HFFc6 (cell line): ENCODE results near the gene RTKN2. TPM values are rescaled to one million over a fixed set of nuclear protein-coding genes. Genes with fewer than 3 reads are reported as not detected.

Experiments used
- DNase-seq: peaks from one replicate; pipeline ENCODE4 v3.0.0-alpha.2; 2018
- H3K27ac Mint-ChIP-seq: 2 replicates; pipeline ENCODE4 v1.8.0; 2020; ENCODE audit warnings: mild to moderate bottlenecking, mixed read lengths
- H3K27me3 Mint-ChIP-seq: 2 replicates; pipeline ENCODE4 v1.8.0; 2021; ENCODE audit warnings: mild to moderate bottlenecking, moderate library complexity, mixed read lengths; ENCODE audit not compliant: insufficient read depth
- H3K36me3 Mint-ChIP-seq: 2 replicates; pipeline ENCODE4 v1.8.0; 2021; ENCODE audit warnings: low read depth, mixed read lengths
- H3K4me1 Mint-ChIP-seq: 2 replicates; pipeline ENCODE4 v1.8.0; 2020; ENCODE audit warnings: low read depth, mixed read lengths
- H3K4me3 Mint-ChIP-seq: 2 replicates; pipeline ENCODE4 v1.8.0; 2020; ENCODE audit warnings: mild to moderate bottlenecking, moderate library complexity, mixed read lengths
- H3K9me3 Mint-ChIP-seq: 2 replicates; pipeline ENCODE4 v1.8.0; 2020; ENCODE audit warnings: mild to moderate bottlenecking, mixed read lengths
- CTCF ChIP-seq: fragments of 200-600 bp; sonication (generic); IDR thresholded peaks from 2 replicates; pipeline ENCODE4 v1.5.0; 2021; ENCODE audit warnings: antibody characterized with exemption, mild to moderate bottlenecking
- total RNA-seq, 6 experiments: library from RNA; stranded (reverse); fragmentation: NEBNext Ultra II Directional; extraction: Animal tissue kit (Norgen Biotek cat#: 25700); gene quantifications; 2 replicates in 1 of 6; 3 replicates in 5 of 6; pipeline ENCODE4 v1.2.3, GENCODE V29; 2021

The RTKN2 gene
- total RNA-seq, 6 experiments from 2014 or later = 2.9 to 5.5 (median 4.6) TPM

- Mint-ChIP-seq H3K9me3 (no peaks in the 10 kb centered on the region), H3K27me3 (no peaks in the 10 kb centered on the region), H3K4me1 (peaks cover 24% of the 10 kb centered on the region), H3K27ac (peak overlapping the region; percentile 16), H3K4me3 (no peak overlapping the region), H3K36me3 (no peaks in the 10 kb centered on the region)
- DNase-seq = peak; percentile 63
- TF ChIP-seq CTCF = no peak
These were observed 9.8 kb upstream of the RTKN2 start for GRCh38 chr10:62278441-62278910.

- peaks cover 24% of the 10 kb centered on the region for H3K4me1 Mint-ChIP-seq
- no peak for DNase-seq
- H3K9me3 Mint-ChIP-seq = no peaks in the 10 kb centered on the region
- H3K36me3 Mint-ChIP-seq = no peaks in the 10 kb centered on the region
- H3K4me3 Mint-ChIP-seq = no peak overlapping the region
- no peak for TF ChIP-seq CTCF
- H3K27ac Mint-ChIP-seq = no peak overlapping the region
- H3K27me3 Mint-ChIP-seq = no peaks in the 10 kb centered on the region; the same call in 1 of the 2 replicates
These were observed 9.3 kb upstream of the RTKN2 start for GRCh38 chr10:62277971-62278370.

- Mint-ChIP-seq H3K36me3 (no peaks in the 10 kb centered on the region), H3K27me3 (no peaks in the 10 kb centered on the region; the same call in 1 of the 2 replicates), H3K4me3 (no peak overlapping the region; the same call in 1 of the 2 replicates), H3K4me1 (peaks cover 48% of the 10 kb centered on the region), H3K9me3 (no peaks in the 10 kb centered on the region), H3K27ac (no peak overlapping the region)
- DNase-seq = no peak
- no peak for TF ChIP-seq CTCF
These were observed 1.4 kb upstream of the RTKN2 start for GRCh38 chr10:62270020-62270419.

- Mint-ChIP-seq H3K27ac (no peak overlapping the region), H3K27me3 (no peaks in the 10 kb centered on the region), H3K4me3 (peak overlapping the region; percentile 91), H3K9me3 (no peaks in the 10 kb centered on the region), H3K36me3 (no peaks in the 10 kb centered on the region), H3K4me1 (peaks cover 68% of the 10 kb centered on the region)
- no peak for DNase-seq
- TF ChIP-seq CTCF = no peak
These were observed 631 bp downstream of the RTKN2 start for GRCh38 chr10:62268027-62268398.

- no peaks in the 10 kb centered on the region for H3K27me3 Mint-ChIP-seq
- no peaks in the 10 kb centered on the region for H3K9me3 Mint-ChIP-seq
- no peak for TF ChIP-seq CTCF
- peak overlapping the region; percentile 91 for H3K4me3 Mint-ChIP-seq
- H3K4me1 Mint-ChIP-seq = peaks cover 82% of the 10 kb centered on the region
- no peak overlapping the region for H3K27ac Mint-ChIP-seq
- DNase-seq = no peak
- no peaks in the 10 kb centered on the region for H3K36me3 Mint-ChIP-seq
These were observed 2.0 kb downstream of the RTKN2 start for GRCh38 chr10:62266611-62267010.

GRCh38 chr10:62266147-62266546, 2.5 kb downstream of the RTKN2 start:
- Mint-ChIP-seq H3K9me3 (no peaks in the 10 kb centered on the region), H3K27me3 (no peaks in the 10 kb centered on the region), H3K27ac (no peak overlapping the region), H3K4me1 (peaks cover 82% of the 10 kb centered on the region), H3K4me3 (no peak overlapping the region), H3K36me3 (no peaks in the 10 kb centered on the region)
- DNase-seq = no peak
- no peak for TF ChIP-seq CTCF
